HEK293 (cell line): Measurements from ENCODE around the gene NRP2.

Experiments used
- CTCF ChIA-PET: fragments of 350-600 bp; formaldehyde crosslinking; extraction: SDS; loops from one replicate; lab custom pipeline; 2021; ENCODE audit warnings: antibody characterized with exemption; lab: Yijun Ruan, JAX
- POLR2A ChIA-PET: fragments of 300-600 bp; formaldehyde crosslinking; extraction: SDS; loops from one replicate; lab custom pipeline; 2020; ENCODE audit warnings: antibody characterized with exemption, inconsistent platforms; lab: Yijun Ruan, JAX
- H3K27ac ChIP-seq: fragments of 200-500 bp; sonication (Bioruptor generic); 2 replicates; pipeline ENCODE4 v1.5.1; 2014; ENCODE audit warnings: low read depth, low read length, control low read depth, inconsistent platforms; ENCODE audit errors: extremely low read depth
- H3K36me3 ChIP-seq, 2 experiments: fragments of 200-500 bp in 1 of 2; sonication (Bioruptor generic) in 1 of 2; 1 replicate in 1 of 2; 2 replicates in 1 of 2; pipeline ENCODE4 v1.5.1; 2014 to 2017; ENCODE audit warnings: inconsistent platforms in 2 of 2, low read length in 2 of 2; ENCODE audit not compliant: control insufficient read depth in 2 of 2, insufficient read depth in 1 of 2
- H3K4me1 ChIP-seq: fragments of 200-500 bp; sonication (Bioruptor generic); 2 replicates; pipeline ENCODE4 v1.5.1; 2014; ENCODE audit warnings: mild to moderate bottlenecking, low read length, inconsistent platforms; ENCODE audit not compliant: control insufficient read depth, insufficient read depth
- H3K4me3 ChIP-seq: 2 replicates; pipeline ENCODE4 v1.5.1; 2011; ENCODE audit warnings: low read depth, mild to moderate bottlenecking, control low read depth, low read length, moderate library complexity
- H3K9me3 ChIP-seq: fragments of 200-500 bp; sonication (Bioruptor generic); 2 replicates; pipeline ENCODE4 v1.5.1; 2014; ENCODE audit warnings: low read depth, low read length, inconsistent platforms; ENCODE audit not compliant: control insufficient read depth, insufficient read depth
- HOXC10 ChIP-seq: sonication (generic); formaldehyde crosslinking; IDR thresholded peaks from 2 replicates; pipeline ENCODE4 v1.8.1; 2023; ENCODE audit warnings: mild to moderate bottlenecking, missing genetic modification reagents
- KLF1 ChIP-seq: fragments of 450-650 bp; formaldehyde crosslinking; IDR thresholded peaks from 2 replicates; pipeline ENCODE4 v1.5.1; 2016; ENCODE audit warnings: missing biosample characterization, missing genetic modification characterization
- KLF7 ChIP-seq: fragments of 450-650 bp; formaldehyde crosslinking; IDR thresholded peaks from 2 replicates; pipeline ENCODE4 v1.5.1; 2016; ENCODE audit warnings: missing biosample characterization, missing genetic modification characterization, borderline replicate concordance
- OSR2 ChIP-seq: fragments of 450-650 bp; formaldehyde crosslinking; IDR thresholded peaks from 2 replicates; pipeline ENCODE4 v1.5.1; 2016; ENCODE audit warnings: missing biosample characterization, missing genetic modification characterization
- RBAK ChIP-seq: fragments of 450-650 bp; formaldehyde crosslinking; IDR thresholded peaks from 2 replicates; pipeline ENCODE4 v1.5.1; 2016; ENCODE audit warnings: missing biosample characterization, missing genetic modification characterization
- REPIN1 ChIP-seq: fragments of 450-650 bp; formaldehyde crosslinking; IDR thresholded peaks from 2 replicates; pipeline ENCODE4 v1.5.1; 2017; ENCODE audit warnings: missing biosample characterization, missing genetic modification characterization, low read depth
- ZBTB21 ChIP-seq: fragments of 450-650 bp; formaldehyde crosslinking; IDR thresholded peaks from 2 replicates; pipeline ENCODE4 v1.5.1; 2017; ENCODE audit warnings: missing biosample characterization, missing genetic modification characterization
- ZBTB48 ChIP-seq: fragments of 450-650 bp; formaldehyde crosslinking; IDR thresholded peaks from 2 replicates; pipeline ENCODE4 v1.5.1; 2016; ENCODE audit warnings: missing biosample characterization, missing genetic modification characterization
- ZFHX2 ChIP-seq: fragments of 450-650 bp; formaldehyde crosslinking; conservative IDR thresholded peaks from 2 replicates; pipeline ENCODE4 v1.5.1; 2016; ENCODE audit warnings: missing biosample characterization, missing genetic modification characterization
- ZFP69B ChIP-seq: fragments of 450-650 bp; formaldehyde crosslinking; IDR thresholded peaks from 2 replicates; pipeline ENCODE4 v1.5.1; 2016; ENCODE audit warnings: missing biosample characterization, missing genetic modification characterization
- ZNF16 ChIP-seq: fragments of 450-650 bp; formaldehyde crosslinking; IDR thresholded peaks from 2 replicates; pipeline ENCODE4 v1.5.1; 2016; ENCODE audit warnings: low read depth, missing biosample characterization, missing genetic modification characterization
- ZNF239 ChIP-seq: fragments of 450-650 bp; formaldehyde crosslinking; IDR thresholded peaks from 2 replicates; pipeline ENCODE4 v1.5.1; 2016; ENCODE audit warnings: missing biosample characterization, missing genetic modification characterization
- ZNF266 ChIP-seq: fragments of 450-650 bp; formaldehyde crosslinking; IDR thresholded peaks from 2 replicates; pipeline ENCODE4 v1.5.1; 2016; ENCODE audit warnings: missing biosample characterization, missing genetic modification characterization, low read depth
- ZNF529 ChIP-seq: fragments of 450-650 bp; formaldehyde crosslinking; IDR thresholded peaks from 2 replicates; pipeline ENCODE4 v1.5.1; 2017; ENCODE audit warnings: missing genetic modification characterization, missing biosample characterization; ENCODE audit not compliant: insufficient replicate concordance
- ZNF549 ChIP-seq: fragments of 450-650 bp; IDR thresholded peaks from 2 replicates; pipeline ENCODE4 v1.5.1; 2018; ENCODE audit warnings: missing biosample characterization, missing genetic modification characterization, mild to moderate bottlenecking, inconsistent platforms, moderate library complexity
- ZNF621 ChIP-seq: fragments of 450-650 bp; formaldehyde crosslinking; IDR thresholded peaks from 2 replicates; pipeline ENCODE4 v1.5.1; 2017; ENCODE audit warnings: missing biosample characterization, missing genetic modification characterization
- ZNF626 ChIP-seq: fragments of 450-650 bp; sonication (Bioruptor Pico); formaldehyde crosslinking; IDR thresholded peaks from 2 replicates; pipeline ENCODE4 v1.5.1; 2018; ENCODE audit warnings: missing biosample characterization, missing genetic modification characterization, inconsistent platforms
- ZNF658 ChIP-seq: fragments of 450-650 bp; formaldehyde crosslinking; IDR thresholded peaks from 2 replicates; pipeline ENCODE4; 2016; ENCODE audit warnings: missing biosample characterization, missing genetic modification characterization
- ZNF670 ChIP-seq: fragments of 450-650 bp; formaldehyde crosslinking; IDR thresholded peaks from 2 replicates; pipeline ENCODE4 v1.5.1; 2016; ENCODE audit warnings: missing biosample characterization, missing genetic modification characterization, low read depth
- TF ChIP-seq, protein P1 (sequence below): fragments of 450-650 bp; formaldehyde crosslinking; IDR thresholded peaks from 2 replicates; pipeline ENCODE4 v1.5.1; 2016; ENCODE audit warnings: missing biosample characterization, missing genetic modification characterization
- TF ChIP-seq, protein P2 (sequence below): fragments of 450-650 bp; IDR thresholded peaks from 2 replicates; pipeline ENCODE4 v1.5.1; 2018; ENCODE audit warnings: missing biosample characterization, missing genetic modification characterization
- TF ChIP-seq, protein P3 (sequence below): fragments of 450-650 bp; formaldehyde crosslinking; IDR thresholded peaks from 2 replicates; pipeline ENCODE4 v1.5.1; 2016; ENCODE audit warnings: missing biosample characterization, missing genetic modification characterization, borderline replicate concordance
- TF ChIP-seq, protein P4 (sequence below): fragments of 450-650 bp; formaldehyde crosslinking; conservative IDR thresholded peaks from 2 replicates; pipeline ENCODE4 v1.5.1; 2016; ENCODE audit warnings: low read depth, missing biosample characterization, missing genetic modification characterization
- TF ChIP-seq, protein P5 (sequence below): fragments of 450-650 bp; formaldehyde crosslinking; IDR thresholded peaks from 2 replicates; pipeline ENCODE4 v1.5.1; 2017; ENCODE audit warnings: missing biosample characterization, missing genetic modification characterization

The NRP2 gene

DNA sequence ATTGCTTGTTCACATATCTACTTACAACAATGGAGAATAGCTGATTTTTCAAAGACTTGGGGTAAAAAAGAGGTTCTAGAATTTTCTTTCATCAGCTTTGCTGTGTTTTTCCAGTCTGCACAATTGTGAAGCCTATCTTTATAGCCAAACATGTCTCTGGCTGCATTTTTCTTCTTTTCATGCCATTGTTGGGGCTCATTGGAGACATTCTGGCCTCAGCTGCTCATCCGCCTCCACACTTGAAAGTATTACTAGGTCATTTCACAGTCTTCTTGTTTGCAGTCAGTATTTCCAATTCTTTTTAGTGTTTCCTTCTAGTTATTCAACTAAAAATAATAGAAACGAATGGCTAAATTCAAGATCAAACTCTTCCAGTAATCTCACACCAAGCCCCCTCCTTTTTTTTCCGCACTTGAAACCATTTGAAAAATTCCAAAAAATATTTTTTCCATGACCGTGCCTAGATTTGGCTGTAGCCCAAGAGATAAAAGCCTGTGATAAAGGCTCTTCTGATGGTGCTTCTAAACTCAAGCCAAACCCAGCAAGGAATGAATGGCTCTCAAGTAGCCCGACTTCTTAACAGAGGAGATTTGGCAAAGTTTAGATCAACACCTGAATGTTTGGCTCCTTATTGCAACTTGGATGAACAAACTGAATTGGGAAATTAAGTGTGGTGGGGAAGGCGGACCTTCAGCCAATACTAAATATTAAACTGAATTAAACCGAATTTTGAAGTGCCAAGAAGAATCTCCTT lies 103.4 kb downstream of the NRP2 start:
- H3K4me1 ChIP-seq, result no peaks in the 10 kb centered on the region
- TF ChIP-seq ZNF16 (tag by site-specific recombination) (no peak), HOXC10 (no peak), ZNF658 (tag by site-specific recombination) (no peak), ZNF266 (tag by site-specific recombination) (no peak), ZNF529 (tag by site-specific recombination) (no peak), OSR2 (no peak), REPIN1 (tag by site-specific recombination) (no peak), KLF1 (tag by site-specific recombination) (no peak), ZNF626 (tag by site-specific recombination) (no peak), ZBTB48 (tag by site-specific recombination) (no peak), ZNF549 (tag by site-specific recombination) (no peak), ZNF239 (tag by site-specific recombination) (no peak), ZFP69B (no peak), ZFHX2 (no peak), ZNF621 (tag by site-specific recombination) (no peak), ZNF670 (tag by site-specific recombination) (no peak)
- TF ChIP-seq, protein P1, sequence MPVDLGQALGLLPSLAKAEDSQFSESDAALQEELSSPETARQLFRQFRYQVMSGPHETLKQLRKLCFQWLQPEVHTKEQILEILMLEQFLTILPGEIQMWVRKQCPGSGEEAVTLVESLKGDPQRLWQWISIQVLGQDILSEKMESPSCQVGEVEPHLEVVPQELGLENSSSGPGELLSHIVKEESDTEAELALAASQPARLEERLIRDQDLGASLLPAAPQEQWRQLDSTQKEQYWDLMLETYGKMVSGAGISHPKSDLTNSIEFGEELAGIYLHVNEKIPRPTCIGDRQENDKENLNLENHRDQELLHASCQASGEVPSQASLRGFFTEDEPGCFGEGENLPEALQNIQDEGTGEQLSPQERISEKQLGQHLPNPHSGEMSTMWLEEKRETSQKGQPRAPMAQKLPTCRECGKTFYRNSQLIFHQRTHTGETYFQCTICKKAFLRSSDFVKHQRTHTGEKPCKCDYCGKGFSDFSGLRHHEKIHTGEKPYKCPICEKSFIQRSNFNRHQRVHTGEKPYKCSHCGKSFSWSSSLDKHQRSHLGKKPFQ, result no peak
- TF ChIP-seq, protein P2, sequence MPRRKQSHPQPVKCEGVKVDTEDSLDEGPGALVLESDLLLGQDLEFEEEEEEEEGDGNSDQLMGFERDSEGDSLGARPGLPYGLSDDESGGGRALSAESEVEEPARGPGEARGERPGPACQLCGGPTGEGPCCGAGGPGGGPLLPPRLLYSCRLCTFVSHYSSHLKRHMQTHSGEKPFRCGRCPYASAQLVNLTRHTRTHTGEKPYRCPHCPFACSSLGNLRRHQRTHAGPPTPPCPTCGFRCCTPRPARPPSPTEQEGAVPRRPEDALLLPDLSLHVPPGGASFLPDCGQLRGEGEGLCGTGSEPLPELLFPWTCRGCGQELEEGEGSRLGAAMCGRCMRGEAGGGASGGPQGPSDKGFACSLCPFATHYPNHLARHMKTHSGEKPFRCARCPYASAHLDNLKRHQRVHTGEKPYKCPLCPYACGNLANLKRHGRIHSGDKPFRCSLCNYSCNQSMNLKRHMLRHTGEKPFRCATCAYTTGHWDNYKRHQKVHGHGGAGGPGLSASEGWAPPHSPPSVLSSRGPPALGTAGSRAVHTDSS (tag by site-specific recombination), result no peak
- TF ChIP-seq, protein P3, sequence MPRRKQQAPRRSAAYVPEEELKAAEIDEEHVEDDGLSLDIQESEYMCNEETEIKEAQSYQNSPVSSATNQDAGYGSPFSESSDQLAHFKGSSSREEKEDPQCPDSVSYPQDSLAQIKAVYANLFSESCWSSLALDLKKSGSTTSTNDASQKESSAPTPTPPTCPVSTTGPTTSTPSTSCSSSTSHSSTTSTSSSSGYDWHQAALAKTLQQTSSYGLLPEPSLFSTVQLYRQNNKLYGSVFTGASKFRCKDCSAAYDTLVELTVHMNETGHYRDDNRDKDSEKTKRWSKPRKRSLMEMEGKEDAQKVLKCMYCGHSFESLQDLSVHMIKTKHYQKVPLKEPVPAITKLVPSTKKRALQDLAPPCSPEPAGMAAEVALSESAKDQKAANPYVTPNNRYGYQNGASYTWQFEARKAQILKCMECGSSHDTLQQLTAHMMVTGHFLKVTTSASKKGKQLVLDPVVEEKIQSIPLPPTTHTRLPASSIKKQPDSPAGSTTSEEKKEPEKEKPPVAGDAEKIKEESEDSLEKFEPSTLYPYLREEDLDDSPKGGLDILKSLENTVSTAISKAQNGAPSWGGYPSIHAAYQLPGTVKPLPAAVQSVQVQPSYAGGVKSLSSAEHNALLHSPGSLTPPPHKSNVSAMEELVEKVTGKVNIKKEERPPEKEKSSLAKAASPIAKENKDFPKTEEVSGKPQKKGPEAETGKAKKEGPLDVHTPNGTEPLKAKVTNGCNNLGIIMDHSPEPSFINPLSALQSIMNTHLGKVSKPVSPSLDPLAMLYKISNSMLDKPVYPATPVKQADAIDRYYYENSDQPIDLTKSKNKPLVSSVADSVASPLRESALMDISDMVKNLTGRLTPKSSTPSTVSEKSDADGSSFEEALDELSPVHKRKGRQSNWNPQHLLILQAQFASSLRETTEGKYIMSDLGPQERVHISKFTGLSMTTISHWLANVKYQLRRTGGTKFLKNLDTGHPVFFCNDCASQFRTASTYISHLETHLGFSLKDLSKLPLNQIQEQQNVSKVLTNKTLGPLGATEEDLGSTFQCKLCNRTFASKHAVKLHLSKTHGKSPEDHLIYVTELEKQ (tag by site-specific recombination), result no peak
- TF ChIP-seq, all 188 proteins: peak for 0
- no peak overlapping the region for H3K27ac ChIP-seq
- H3K36me3 ChIP-seq, result no peaks in the 10 kb centered on the region
- no peak overlapping the region for H3K4me3 ChIP-seq
- ChIA-PET POLR2A (no interaction called here), CTCF (interaction anchor here (0.7 kb wide), 1 partner anchor 178 kb away, joined by 3 read pairs; no protein-coding TSS in a partner anchor)
- no peaks in the 10 kb centered on the region for H3K9me3 ChIP-seq

DNA sequence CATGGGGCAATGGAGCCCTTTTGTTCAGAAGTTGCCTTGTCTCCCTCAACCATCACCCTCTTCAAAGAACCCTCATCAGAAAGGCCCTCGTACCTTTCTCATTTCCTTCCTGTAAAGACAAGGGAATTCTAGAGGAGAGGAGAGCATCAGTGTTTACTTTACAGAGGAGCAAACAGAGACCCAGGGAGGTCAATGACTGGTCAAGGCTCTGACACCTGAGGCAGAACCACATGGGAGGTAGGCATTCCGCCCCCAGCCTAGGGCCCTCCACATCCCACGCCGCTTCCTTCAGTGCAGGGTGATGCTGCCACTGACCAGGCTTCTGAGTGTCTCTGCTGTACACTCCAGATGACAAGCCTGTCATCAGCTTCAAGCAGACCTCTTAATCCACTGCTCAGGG lies 104.7 kb downstream of the NRP2 start:
- Histone ChIP-seq H3K4me3 (no peak overlapping the region), H3K36me3 (no peaks in the 10 kb centered on the region), H3K4me1 (no peaks in the 10 kb centered on the region), H3K27ac (no peak overlapping the region), H3K9me3 (no peaks in the 10 kb centered on the region)
- ChIA-PET CTCF (no interaction called here), POLR2A (interaction anchor here (0.7 kb wide), 1 partner anchor 104 kb away, joined by 8 read pairs; no protein-coding TSS in a partner anchor)
- TF ChIP-seq, protein P4, sequence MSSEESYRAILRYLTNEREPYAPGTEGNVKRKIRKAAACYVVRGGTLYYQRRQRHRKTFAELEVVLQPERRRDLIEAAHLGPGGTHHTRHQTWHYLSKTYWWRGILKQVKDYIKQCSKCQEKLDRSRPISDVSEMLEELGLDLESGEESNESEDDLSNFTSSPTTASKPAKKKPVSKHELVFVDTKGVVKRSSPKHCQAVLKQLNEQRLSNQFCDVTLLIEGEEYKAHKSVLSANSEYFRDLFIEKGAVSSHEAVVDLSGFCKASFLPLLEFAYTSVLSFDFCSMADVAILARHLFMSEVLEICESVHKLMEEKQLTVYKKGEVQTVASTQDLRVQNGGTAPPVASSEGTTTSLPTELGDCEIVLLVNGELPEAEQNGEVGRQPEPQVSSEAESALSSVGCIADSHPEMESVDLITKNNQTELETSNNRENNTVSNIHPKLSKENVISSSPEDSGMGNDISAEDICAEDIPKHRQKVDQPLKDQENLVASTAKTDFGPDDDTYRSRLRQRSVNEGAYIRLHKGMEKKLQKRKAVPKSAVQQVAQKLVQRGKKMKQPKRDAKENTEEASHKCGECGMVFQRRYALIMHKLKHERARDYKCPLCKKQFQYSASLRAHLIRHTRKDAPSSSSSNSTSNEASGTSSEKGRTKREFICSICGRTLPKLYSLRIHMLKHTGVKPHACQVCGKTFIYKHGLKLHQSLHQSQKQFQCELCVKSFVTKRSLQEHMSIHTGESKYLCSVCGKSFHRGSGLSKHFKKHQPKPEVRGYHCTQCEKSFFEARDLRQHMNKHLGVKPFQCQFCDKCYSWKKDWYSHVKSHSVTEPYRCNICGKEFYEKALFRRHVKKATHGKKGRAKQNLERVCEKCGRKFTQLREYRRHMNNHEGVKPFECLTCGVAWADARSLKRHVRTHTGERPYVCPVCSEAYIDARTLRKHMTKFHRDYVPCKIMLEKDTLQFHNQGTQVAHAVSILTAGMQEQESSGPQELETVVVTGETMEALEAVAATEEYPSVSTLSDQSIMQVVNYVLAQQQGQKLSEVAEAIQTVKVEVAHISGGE (tag by site-specific recombination), result no peak
- no peak for TF ChIP-seq KLF7 (tag by site-specific recombination)
- TF ChIP-seq ZNF266 (tag by site-specific recombination), result no peak
- no peak for TF ChIP-seq ZBTB21
- TF ChIP-seq, protein P5, sequence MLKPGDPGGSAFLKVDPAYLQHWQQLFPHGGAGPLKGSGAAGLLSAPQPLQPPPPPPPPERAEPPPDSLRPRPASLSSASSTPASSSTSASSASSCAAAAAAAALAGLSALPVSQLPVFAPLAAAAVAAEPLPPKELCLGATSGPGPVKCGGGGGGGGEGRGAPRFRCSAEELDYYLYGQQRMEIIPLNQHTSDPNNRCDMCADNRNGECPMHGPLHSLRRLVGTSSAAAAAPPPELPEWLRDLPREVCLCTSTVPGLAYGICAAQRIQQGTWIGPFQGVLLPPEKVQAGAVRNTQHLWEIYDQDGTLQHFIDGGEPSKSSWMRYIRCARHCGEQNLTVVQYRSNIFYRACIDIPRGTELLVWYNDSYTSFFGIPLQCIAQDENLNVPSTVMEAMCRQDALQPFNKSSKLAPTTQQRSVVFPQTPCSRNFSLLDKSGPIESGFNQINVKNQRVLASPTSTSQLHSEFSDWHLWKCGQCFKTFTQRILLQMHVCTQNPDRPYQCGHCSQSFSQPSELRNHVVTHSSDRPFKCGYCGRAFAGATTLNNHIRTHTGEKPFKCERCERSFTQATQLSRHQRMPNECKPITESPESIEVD (tag by site-specific recombination), result no peak
- no peak for TF ChIP-seq RBAK
